CD4-positive, alpha-beta T cell treated with Interleukin-2 at 100 ng/mL for 4 hours (primary cell): ENCODE results near the gene HSDL2.
"Not testable (repeated sequence)": the region's sequence is repeated elsewhere in the genome, so short reads cannot be mapped to it uniquely, and the experiment has no call there.

Experiments used
- DNase-seq: peaks from one replicate; pipeline ENCODE4 v3.0.0-alpha.2; 2020; ENCODE audit warnings: low spot score

The HSDL2 gene

GRCh38 chr9:112366591-112366990 is 13.3 kb upstream of the HSDL2 start:
- DNase-seq, result no peak

- no peak for DNase-seq
Measured at GRCh38 chr9:112367465-112367864, 12.4 kb upstream of the HSDL2 start.

- DNase-seq, result no peak
Measured at GRCh38 chr9:112369817-112370216, 10.1 kb upstream of the HSDL2 start.

- no peak for DNase-seq
Measured at GRCh38 chr9:112371060-112371459, 8.8 kb upstream of the HSDL2 start.

GRCh38 chr9:112373666-112374065 is 6.2 kb upstream of the HSDL2 start:
- DNase-seq, result not testable (repeated sequence)

- not testable (repeated sequence) for DNase-seq
Measured at GRCh38 chr9:112374232-112374631, 5.7 kb upstream of the HSDL2 start.

GRCh38 chr9:112375361-112375760 is 4.5 kb upstream of the HSDL2 start:
- DNase-seq, result no peak

GRCh38 chr9:112377087-112377486 is 2.8 kb upstream of the HSDL2 start:
- peak; percentile 13 for DNase-seq

- DNase-seq, result no peak
Measured at GRCh38 chr9:112377684-112378327, 2.1 kb upstream of the HSDL2 start.

GRCh38 chr9:112378328-112379176 is 1.4 kb upstream of the HSDL2 start:
- DNase-seq, result peak; percentile 22

GRCh38 chr9:112379177-112380101 is 469 bp upstream of the HSDL2 start:
- DNase-seq, result peak; percentile 98

- DNase-seq, result no peak
Measured at GRCh38 chr9:112380825-112381221, 915 bp downstream of the HSDL2 start.

GRCh38 chr9:112382066-112382465 is 2.2 kb downstream of the HSDL2 start:
- no peak for DNase-seq

GRCh38 chr9:112382501-112383364 is 2.8 kb downstream of the HSDL2 start:
- DNase-seq, result no peak

GRCh38 chr9:112384219-112384618 is 4.3 kb downstream of the HSDL2 start:
- DNase-seq, result no peak

GRCh38 chr9:112384690-112385089 is 4.8 kb downstream of the HSDL2 start:
- no peak for DNase-seq

- no peak for DNase-seq
Measured at GRCh38 chr9:112387115-112387514, 7.2 kb downstream of the HSDL2 start.

- not testable (repeated sequence) for DNase-seq
Measured at GRCh38 chr9:112389897-112390296, 10.0 kb downstream of the HSDL2 start.

- not testable (repeated sequence) for DNase-seq
Measured at GRCh38 chr9:112391936-112392560, 12.1 kb downstream of the HSDL2 start.

- not testable (repeated sequence) for DNase-seq
Measured at GRCh38 chr9:112393146-112393545, 13.2 kb downstream of the HSDL2 start.

- no peak for DNase-seq
Measured at GRCh38 chr9:112396416-112396815, 16.5 kb downstream of the HSDL2 start.
